SK-N-SH (cell line): ENCODE results near the gene FAM131A. TPM values are rescaled to one million over a fixed set of nuclear protein-coding genes. Genes with fewer than 3 reads are reported as not detected.
A peak's percentile ranks its signal among the peaks of the same experiment; 100 is the strongest.

Experiments used
- CTCF ChIA-PET: fragments of 300-600, 350-600 bp; formaldehyde crosslinking; extraction: SDS; loops from one replicate; lab custom pipeline; 2021; lab: Yijun Ruan, JAX
- POLR2A ChIA-PET: fragments of 350-600 bp; sonication (Branson Sonifier 250); formaldehyde crosslinking; extraction: SDS; loops from one replicate; lab custom pipeline; 2020; ENCODE audit warnings: antibody characterized with exemption, inconsistent platforms; lab: Yijun Ruan, JAX
- DNase-seq: peaks from one replicate; pipeline ENCODE4 v3.0.0; 2012
- H2AFZ ChIP-seq: fragments of 200-600 bp; sonication (generic); 2 replicates; pipeline ENCODE4 v1.8.1; 2016; ENCODE audit warnings: antibody characterized with exemption, mild to moderate bottlenecking, low read depth
- H3F3A ChIP-seq: fragments of 200-600 bp; sonication (generic); replicated peaks from 2 replicates; pipeline ENCODE3; 2016; ENCODE audit warnings: antibody characterized with exemption, mild to moderate bottlenecking; ENCODE audit not compliant: insufficient read depth
- H3K27ac ChIP-seq, 2 experiments: fragments of 200-500 bp in 1 of 2; fragments of 200-600 bp in 1 of 2; sonication (Bioruptor generic) in 1 of 2; sonication (generic), shearing (Covaris generic) in 1 of 2; 2 replicates each; pipeline versions ENCODE4 v1.5.1 to v1.6.1; 2014 to 2016; ENCODE audit warnings: low read depth in 2 of 2, inconsistent platforms in 1 of 2, low read length in 1 of 2, mild to moderate bottlenecking in 1 of 2, mixed read lengths in 1 of 2
- H3K27me3 ChIP-seq: fragments of 200-600 bp; sonication (generic), shearing (Covaris generic); 2 replicates; pipeline ENCODE4 v1.6.1; 2016; ENCODE audit warnings: mixed run types; ENCODE audit not compliant: insufficient read depth
- H3K36me3 ChIP-seq, 2 experiments: fragments of 200-500 bp in 1 of 2; fragments of 200-600 bp in 1 of 2; sonication (Bioruptor generic) in 1 of 2; sonication (generic) in 1 of 2; replicated peaks in 1 of 2; 2 replicates each; pipeline versions ENCODE3 to v1.5.1; 2014 to 2016; ENCODE audit warnings: low read length in 1 of 2, mild to moderate bottlenecking in 1 of 2; ENCODE audit not compliant: insufficient read depth in 2 of 2, control insufficient read depth in 1 of 2
- H3K4me1 ChIP-seq, 2 experiments: fragments of 200-500 bp in 1 of 2; fragments of 200-600 bp in 1 of 2; sonication (Bioruptor generic) in 1 of 2; sonication (generic), shearing (Covaris generic) in 1 of 2; 2 replicates each; pipeline versions ENCODE4 v1.5.1 to v1.6.1; 2014 to 2016; ENCODE audit warnings: low read depth in 1 of 2, low read length in 1 of 2, mixed run types in 1 of 2; ENCODE audit not compliant: insufficient read depth in 2 of 2, control insufficient read depth in 1 of 2
- H3K4me2 ChIP-seq: fragments of 200-600 bp; sonication (generic), shearing (Covaris generic); 2 replicates; pipeline ENCODE4 v1.6.1; 2017; ENCODE audit warnings: mixed run types
- H3K4me3 ChIP-seq, 2 experiments: fragments of 200-500 bp in 1 of 2; fragments of 200-600 bp in 1 of 2; sonication (Bioruptor generic) in 1 of 2; sonication (generic), shearing (Covaris generic) in 1 of 2; 2 replicates each; pipeline versions ENCODE4 v1.5.1 to v1.8.1; 2014 to 2016; ENCODE audit warnings: low read depth in 2 of 2, inconsistent platforms in 1 of 2, low read length in 1 of 2, mild to moderate bottlenecking in 1 of 2, mixed read lengths in 1 of 2, moderate library complexity in 1 of 2
- H3K79me2 ChIP-seq: fragments of 200-600 bp; sonication (generic); 2 replicates; pipeline ENCODE4 v1.8.1; 2017; ENCODE audit warnings: mild to moderate bottlenecking; ENCODE audit not compliant: insufficient read depth
- H3K9ac ChIP-seq: fragments of 200-600 bp; sonication (generic); 2 replicates; pipeline ENCODE4 v1.6.1; 2017; ENCODE audit warnings: mixed run types
- H3K9me2 ChIP-seq: fragments of 200-600 bp; sonication (generic); 2 replicates; pipeline ENCODE4 v1.6.1; 2017; ENCODE audit warnings: mixed run types
- H3K9me3 ChIP-seq: fragments of 200-600 bp; sonication (generic); 2 replicates; pipeline ENCODE4 v1.6.1; 2017; ENCODE audit warnings: mixed run types, mild to moderate bottlenecking, moderate library complexity
- H4K20me1 ChIP-seq: fragments of 200-600 bp; sonication (generic); 2 replicates; pipeline ENCODE4 v1.6.1; 2017; ENCODE audit warnings: mild to moderate bottlenecking, mixed run types; ENCODE audit not compliant: insufficient read depth
- CHD2 ChIP-seq: fragments of 150-350 bp; IDR thresholded peaks from 2 replicates; pipeline ENCODE4 v1.6.1; 2018; ENCODE audit warnings: low read length; ENCODE audit not compliant: partially characterized antibody
- CTCF ChIP-seq: fragments of 200-600 bp; sonication (generic); IDR thresholded peaks from 2 replicates; pipeline ENCODE4 v1.6.1; 2017; ENCODE audit warnings: antibody characterized with exemption, mild to moderate bottlenecking, moderate library complexity
- EZH2phosphoT487 ChIP-seq: fragments of 200-600 bp; sonication (generic); IDR thresholded peaks from 2 replicates; pipeline ENCODE4 v1.6.1; 2017; ENCODE audit warnings: low read depth, mixed run types, mild to moderate bottlenecking, antibody characterized with exemption, moderate library complexity, borderline replicate concordance
- FOXJ3 ChIP-seq: sonication (generic); formaldehyde crosslinking; IDR thresholded peaks from 2 replicates; pipeline ENCODE4 v1.5.1; 2020; ENCODE audit warnings: mild to moderate bottlenecking, missing genetic modification reagents
- FOXM1 ChIP-seq: IDR thresholded peaks from 2 replicates; pipeline ENCODE4 v1.4.0; 2012; ENCODE audit warnings: low read depth, mild to moderate bottlenecking
- IRF3 ChIP-seq: fragments of 150-350 bp; IDR thresholded peaks from 2 replicates; pipeline ENCODE4 v1.6.1; 2016; ENCODE audit warnings: mild to moderate bottlenecking, low read depth, low read length
- MAX ChIP-seq: IDR thresholded peaks from 2 replicates; pipeline ENCODE4 v1.4.0; 2012; ENCODE audit warnings: low read depth
- MEF2A ChIP-seq: IDR thresholded peaks from 2 replicates; pipeline ENCODE4 v1.4.0; 2012; ENCODE audit warnings: low read depth, borderline replicate concordance
- MXI1 ChIP-seq: IDR thresholded peaks from 2 replicates; pipeline ENCODE4 v1.6.1; 2012; ENCODE audit warnings: mild to moderate bottlenecking, low read depth, low read length, improper control_type of control experiment
- PBX3 ChIP-seq: IDR thresholded peaks from 2 replicates; pipeline ENCODE4; 2012
- RAD21 ChIP-seq: IDR thresholded peaks from 2 replicates; pipeline ENCODE4 v1.6.1; 2012; ENCODE audit warnings: mild to moderate bottlenecking, low read length
- SMC3 ChIP-seq: IDR thresholded peaks from 2 replicates; pipeline ENCODE4 v1.6.1; 2012; ENCODE audit warnings: low read depth, low read length, improper control_type of control experiment
- TAF1 ChIP-seq: IDR thresholded peaks from 2 replicates; pipeline ENCODE4 v1.6.1; 2012; ENCODE audit warnings: low read depth, mild to moderate bottlenecking, low read length, moderate library complexity, borderline replicate concordance
- TCF12 ChIP-seq: IDR thresholded peaks from 2 replicates; pipeline ENCODE4 v1.4.0; 2012
- TEAD4 ChIP-seq: IDR thresholded peaks from 2 replicates; pipeline ENCODE4 v1.4.0; 2012; ENCODE audit warnings: mild to moderate bottlenecking, borderline replicate concordance; ENCODE audit not compliant: insufficient read depth
- USF2 ChIP-seq: fragments of 150-350 bp; IDR thresholded peaks from 2 replicates; pipeline ENCODE4 v1.6.1; 2017; ENCODE audit warnings: antibody characterized with exemption, low read length, low read depth, borderline replicate concordance
- WGBS: methylation state at CpG from one replicate; pipeline ENCODE4 v1.1.6; 2017; ENCODE audit warnings: low lambda C conversion rate; 5-methylcytosine and 5-hydroxymethylcytosine counted together
- polyA plus RNA-seq, 3 experiments: library from polyadenylated mRNA; depleted of rRNA; stranded (reverse); fragments of >200 nt; gene quantifications; 2 replicates each; pipeline ENCODE4 v1.2.3, GENCODE V29; 2012

Gene FAM131A
- polyA plus RNA-seq, 1 of the 3 experiments (the other 2 are of a cell fraction): 31.6 TPM

- TF ChIP-seq EZH2phosphoT487: no peak
- no peak for TF ChIP-seq SMC3
- no peak for TF ChIP-seq FOXM1
- TF ChIP-seq MEF2A: no peak
- no peak for TF ChIP-seq IRF3
- no peak for TF ChIP-seq RAD21
- TF ChIP-seq MXI1: no peak
- no peak for TF ChIP-seq CHD2
- TF ChIP-seq TAF1: no peak
- TF ChIP-seq FOXJ3 (CRISPR knock-in tag): no peak
- no peak for TF ChIP-seq TEAD4
- no peak for TF ChIP-seq PBX3
- TF ChIP-seq USF2: no peak
- no peak for TF ChIP-seq CTCF
- TF ChIP-seq MAX: no peak
- TF ChIP-seq TCF12: no peak
- 97% methylated on average over 15 of the region's 20 CpGs for WGBS
- peaks cover 75% of the 10 kb centered on the region for H4K20me1 ChIP-seq
- no peak overlapping the region for H3K4me3 ChIP-seq
- peaks cover 41% of the 10 kb centered on the region for H3F3A ChIP-seq
- peak overlapping the region in 1 of 2 experiments; percentile 2; a peak in 1 of 4 replicates for H3K27ac ChIP-seq
- H3K4me1 ChIP-seq: peaks cover 13 to 26% of the 10 kb centered on the region in 2 experiments; a peak in 3 of 4 replicates
- H3K4me2 ChIP-seq: no peak overlapping the region
- ChIA-PET CTCF (no interaction called here), POLR2A (interaction anchor here (1.2 kb wide), 1 partner anchor 14 kb away, joined by 3 read pairs; the partner anchor contains the start of gene FAM131A)
- no peaks in the 10 kb centered on the region for H3K9me3 ChIP-seq
- peak; percentile 17 for DNase-seq
- H3K27me3 ChIP-seq: no peaks in the 10 kb centered on the region
- no peak overlapping the region for H2AFZ ChIP-seq
- H3K9ac ChIP-seq: no peak overlapping the region
- no peaks in the 10 kb centered on the region for H3K9me2 ChIP-seq
- H3K79me2 ChIP-seq: peaks cover 96% of the 10 kb centered on the region
- peaks cover 80 to 89% of the 10 kb centered on the region in 2 experiments for H3K36me3 ChIP-seq
Observed at GRCh38 chr3:184322731-184323487, 14.5 kb upstream of the FAM131A start.
